PC-3 (cell line): ENCODE measurements around the gene SLC38A8. TPM values are rescaled to one million over a fixed set of nuclear protein-coding genes. Genes with fewer than 3 reads are reported as not detected.

Experiments
- ATAC-seq: fragments of 200-7000 bp; cut with Tn5 transposase; 2 replicates; pipeline ENCODE4 v1.9.1; 2020; ENCODE audit warnings: mild to moderate bottlenecking, moderate library complexity
- BruUV-seq: library from RNA; stranded (reverse); fragments of 400-500 nt; replicated peaks from 2 replicates; lab custom pipeline; 2021; lab: Mats Ljungman, UMichigan
- CTCF ChIA-PET: fragments of 300-600 bp; sonication (Branson Sonifier 250); formaldehyde crosslinking; loops from one replicate; lab custom pipeline; 2022; ENCODE audit warnings: antibody characterized with exemption; lab: Charles Lee
- POLR2A ChIA-PET: fragments of 300-600 bp; sonication (Branson Sonifier 250); formaldehyde crosslinking; loops from one replicate; lab custom pipeline; 2022; ENCODE audit warnings: antibody characterized with exemption; ENCODE audit not compliant: unreplicated experiment; lab: Charles Lee
- DNase-seq: peaks from one replicate; pipeline ENCODE4 v3.0.0-alpha.2; 2015
- H2AFZ ChIP-seq: fragments of 300-600 bp; sonication (generic); 2 replicates; pipeline ENCODE4 v1.6.0; 2016; ENCODE audit warnings: antibody characterized with exemption, low read length
- H3F3A ChIP-seq: fragments of 300-600 bp; sonication (generic); one replicate; pipeline ENCODE4 v1.6.0; 2017; ENCODE audit warnings: antibody characterized with exemption, low read length, control low read depth, mild to moderate bottlenecking; ENCODE audit not compliant: unreplicated experiment
- H3K27ac ChIP-seq: fragments of 300-600 bp; sonication (generic); 2 replicates; pipeline ENCODE4 v1.5.1; 2016; ENCODE audit warnings: mild to moderate bottlenecking, low read length
- H3K27me3 ChIP-seq: fragments of 300-600 bp; sonication (generic); 2 replicates; pipeline ENCODE4 v1.6.1; 2016; ENCODE audit warnings: low read length, mixed read lengths
- H3K36me3 ChIP-seq: fragments of 300-600 bp; sonication (generic); 2 replicates; pipeline ENCODE4 v1.6.1; 2016; ENCODE audit warnings: low read depth, mixed run types, low read length, mixed read lengths
- H3K4me1 ChIP-seq: fragments of 300-600 bp; sonication (generic); 2 replicates; pipeline ENCODE4 v1.5.1; 2016; ENCODE audit warnings: low read length; ENCODE audit not compliant: insufficient read depth
- H3K4me2 ChIP-seq: fragments of 300-600 bp; sonication (generic); 2 replicates; pipeline ENCODE4 v1.6.0; 2016; ENCODE audit warnings: low read length
- H3K4me3 ChIP-seq: fragments of 300-600 bp; sonication (generic); 2 replicates; pipeline ENCODE4 v1.5.1; 2016; ENCODE audit warnings: mild to moderate bottlenecking, low read length, mixed read lengths
- H3K79me2 ChIP-seq: fragments of 300-600 bp; sonication (generic); 2 replicates; pipeline ENCODE4 v1.6.1; 2017; ENCODE audit warnings: low read length, mixed read lengths
- H3K9ac ChIP-seq: fragments of 300-600 bp; sonication (generic); 2 replicates; pipeline ENCODE4 v1.6.0; 2016; ENCODE audit warnings: mild to moderate bottlenecking, low read length
- H3K9me2 ChIP-seq: fragments of 300-600 bp; sonication (generic); replicated peaks from 2 replicates; pipeline ENCODE4 v1.6.1; 2016; ENCODE audit warnings: mixed run types, low read length, mixed read lengths
- H3K9me3 ChIP-seq: fragments of 300-600 bp; sonication (generic); 2 replicates; pipeline ENCODE4 v1.6.1; 2016; ENCODE audit warnings: low read length, mixed read lengths
- H4K20me1 ChIP-seq: fragments of 300-600 bp; sonication (generic); 2 replicates; pipeline ENCODE4 v1.6.1; 2016; ENCODE audit warnings: low read length, mixed read lengths
- CTCF ChIP-seq: fragments of 300-600 bp; sonication (generic); conservative IDR thresholded peaks from 2 replicates; pipeline ENCODE4 v1.5.1; 2017; ENCODE audit warnings: antibody characterized with exemption, low read depth, mild to moderate bottlenecking, low read length
- EZH2 ChIP-seq: fragments of 300-600 bp; sonication (generic); IDR thresholded peaks from one replicate; pipeline ENCODE4 v1.6.1; 2017; ENCODE audit warnings: antibody characterized with exemption, mild to moderate bottlenecking, low read length; ENCODE audit not compliant: unreplicated experiment
- EZH2phosphoT487 ChIP-seq: fragments of 300-600 bp; sonication (generic); IDR thresholded peaks from 2 replicates; pipeline ENCODE4 v1.6.1; 2018; ENCODE audit warnings: mild to moderate bottlenecking, antibody characterized with exemption, low read length, borderline replicate concordance
- intact Hi-C: fragments of 100-400 bp; cut with micrococcal nuclease; formaldehyde crosslinking; loops from 2 replicates; pipeline ENCODE4 v1.9.0; 2023
- total RNA-seq: library from RNA; depleted of rRNA; stranded (reverse); fragments of >200 nt; gene quantifications from 2 replicates; pipeline ENCODE4 v1.2.3, GENCODE V29; 2014

Gene SLC38A8
- total RNA-seq, 1 experiment from 2014 or later: not detected

- H3K9ac ChIP-seq: no peak overlapping the region
- no peaks in the 10 kb centered on the region for H3K79me2 ChIP-seq
- no peak overlapping the region for H3K4me2 ChIP-seq
- H3K9me3 ChIP-seq: no peaks in the 10 kb centered on the region
- no peaks in the 10 kb centered on the region for H4K20me1 ChIP-seq
- ATAC-seq (no peak), DNase-seq (no peak)
- TF ChIP-seq EZH2: no peak
- no peak for TF ChIP-seq EZH2phosphoT487
- no peak for TF ChIP-seq CTCF
- no peaks in the 10 kb centered on the region for H3K36me3 ChIP-seq
- H3K4me1 ChIP-seq: peaks cover 29% of the 10 kb centered on the region
- CTCF ChIA-PET: no interaction called here
- intact Hi-C loops: no loop called here
- BruUV-seq: no TSS peak
- H3F3A ChIP-seq: no peaks in the 10 kb centered on the region
- H3K4me3 ChIP-seq: no peak overlapping the region
- POLR2A ChIA-PET: no interaction called here
- H3K27me3 ChIP-seq: no peaks in the 10 kb centered on the region
- H2AFZ ChIP-seq: no peak overlapping the region
- H3K9me2 ChIP-seq: no peaks in the 10 kb centered on the region
- H3K27ac ChIP-seq: no peak overlapping the region
Measured at GRCh38 chr16:84026606-84027005, 16.0 kb downstream of the SLC38A8 start.

DNA sequence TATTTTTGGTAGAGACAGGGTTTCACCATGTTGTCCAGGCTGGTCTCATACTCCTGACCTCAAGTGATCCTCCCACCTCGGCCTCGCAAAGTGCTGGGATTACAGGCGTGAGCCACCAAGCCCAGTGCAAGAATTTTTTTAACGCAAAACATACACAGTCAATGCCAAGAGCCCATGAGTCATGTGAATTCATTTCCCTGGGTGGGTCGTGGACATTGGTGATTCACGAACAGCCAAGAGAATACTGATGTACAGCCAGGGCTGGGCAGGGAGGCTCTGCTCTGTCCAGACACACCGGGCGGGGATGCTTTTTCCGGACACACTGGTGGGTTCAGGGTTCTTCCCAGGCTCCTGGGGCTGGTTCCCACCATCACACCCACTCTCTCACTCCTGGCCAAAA, 17.7 kb downstream of the SLC38A8 start:
- peak; percentile 97 for ATAC-seq
- TF ChIP-seq CTCF (no peak), EZH2 (no peak), EZH2phosphoT487 (no peak)
- CTCF ChIA-PET: no interaction called here

DNA sequence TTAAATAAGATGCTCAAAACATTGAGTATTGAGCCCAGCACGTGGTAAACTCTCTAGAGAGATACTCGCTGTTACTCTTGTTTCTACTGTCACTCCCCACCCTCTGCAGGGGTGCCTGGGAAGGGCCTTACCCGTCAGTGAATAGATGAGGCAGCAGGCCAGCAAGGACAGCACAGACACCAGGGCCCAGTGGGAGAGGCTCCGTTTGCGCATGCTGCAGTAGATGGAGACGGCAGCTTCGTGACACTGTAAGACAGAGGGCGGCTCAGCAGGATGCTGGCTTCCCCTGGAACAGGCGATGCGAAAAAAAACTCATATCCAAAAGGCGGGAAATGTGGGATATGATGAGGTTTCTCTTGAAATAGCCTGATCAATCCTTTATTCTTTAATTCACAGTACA, 20.0 kb downstream of the SLC38A8 start:
- ChIA-PET POLR2A (no interaction called here), CTCF (no interaction called here)
- Histone ChIP-seq H3K27ac (no peak overlapping the region), H3K4me3 (no peak overlapping the region), H3K36me3 (no peaks in the 10 kb centered on the region), H3K4me1 (peaks cover 29% of the 10 kb centered on the region), H3K4me2 (no peak overlapping the region), H3K9ac (no peak overlapping the region), H3K27me3 (no peaks in the 10 kb centered on the region), H3K79me2 (no peaks in the 10 kb centered on the region), H2AFZ (no peak overlapping the region), H3K9me2 (no peaks in the 10 kb centered on the region), H3F3A (no peaks in the 10 kb centered on the region), H4K20me1 (no peaks in the 10 kb centered on the region), H3K9me3 (no peaks in the 10 kb centered on the region)
- intact Hi-C loops: no loop called here
- ATAC-seq: no peak
- TF ChIP-seq CTCF: no peak
- no peak for TF ChIP-seq EZH2phosphoT487
- no peak for TF ChIP-seq EZH2
- BruUV-seq: no TSS peak
- DNase-seq: no peak

More for the DNA sequence above, 17.7 kb downstream of the SLC38A8 start:
- intact Hi-C loops: no loop called here
- peak overlapping the region; percentile 50 for H3K4me2 ChIP-seq
- no peaks in the 10 kb centered on the region for H3K27me3 ChIP-seq
- no TSS peak for BruUV-seq
- H3F3A ChIP-seq: no peaks in the 10 kb centered on the region
- H3K4me3 ChIP-seq: no peak overlapping the region
- H4K20me1 ChIP-seq: no peaks in the 10 kb centered on the region
- H3K9ac ChIP-seq: peak overlapping the region; percentile 49
- no peaks in the 10 kb centered on the region for H3K9me2 ChIP-seq
- H3K79me2 ChIP-seq: no peaks in the 10 kb centered on the region
- POLR2A ChIA-PET: interaction anchor here (0.7 kb wide), 1 partner anchor 11 kb away, joined by 5 read pairs; no protein-coding TSS in a partner anchor
- H3K9me3 ChIP-seq: no peaks in the 10 kb centered on the region
- H3K36me3 ChIP-seq: no peaks in the 10 kb centered on the region
- H3K27ac ChIP-seq: peak overlapping the region; percentile 87
- H3K4me1 ChIP-seq: peaks cover 29% of the 10 kb centered on the region
- peak; percentile 92 for DNase-seq
- peak overlapping the region; percentile 53; the same call in 1 of the 2 replicates for H2AFZ ChIP-seq
